HL-60 (cell line): ENCODE data around the gene PSMA7.

Source experiments
- DNase-seq, 2 experiments: peaks; one replicate each; pipeline ENCODE4 v3.0.0-alpha.2; 2010 to 2020; ENCODE audit warnings: low read depth in 1 of 2, low spot score in 1 of 2
- H3K27ac ChIP-seq: fragments of 250-450 bp; sonication (Bioruptor Pico); replicated peaks from 2 replicates; pipeline ENCODE4 v1.5.1; 2020; ENCODE audit warnings: mild to moderate bottlenecking, moderate library complexity
- H3K27me3 ChIP-seq: fragments of 250-450 bp; sonication (Bioruptor Pico); 2 replicates; pipeline ENCODE4 v1.5.1; 2021; ENCODE audit warnings: mild to moderate bottlenecking, moderate library complexity; ENCODE audit not compliant: insufficient read depth, poor library complexity, severe bottlenecking
- H3K4me3 ChIP-seq: replicated peaks from 2 replicates; pipeline ENCODE4 v1.5.1; 2011; ENCODE audit warnings: mild to moderate bottlenecking, control low read depth, low read length; ENCODE audit not compliant: insufficient read depth
- CTCF ChIP-seq: IDR thresholded peaks from one replicate; pipeline ENCODE4 v1.5.1; 2011; ENCODE audit warnings: low read length, control low read depth, inconsistent platforms; ENCODE audit not compliant: insufficient read depth
- GABPA ChIP-seq: IDR thresholded peaks from 2 replicates; pipeline ENCODE4 v1.6.1; 2012; ENCODE audit warnings: low read depth
- POLR2AphosphoS5 ChIP-seq: IDR thresholded peaks from 2 replicates; pipeline ENCODE4 v1.6.1; 2012; ENCODE audit warnings: low read depth
- REST ChIP-seq: IDR thresholded peaks from 2 replicates; pipeline ENCODE4 v1.6.1; 2012; ENCODE audit warnings: low read depth; ENCODE audit not compliant: insufficient replicate concordance
- SPI1 ChIP-seq: IDR thresholded peaks from 2 replicates; pipeline ENCODE4 v1.6.1; 2012; ENCODE audit warnings: low read depth, mild to moderate bottlenecking, borderline replicate concordance

Gene PSMA7

GRCh38 chr20:62160253-62160652 lies 17.1 kb upstream of the PSMA7 start:
- Histone ChIP-seq H3K27me3 (no peaks in the 10 kb centered on the region), H3K4me3 (no peak overlapping the region), H3K27ac (no peak overlapping the region)
- TF ChIP-seq REST (no peak), CTCF (no peak), POLR2AphosphoS5 (no peak), SPI1 (no peak), GABPA (no peak)
- no peak for DNase-seq

GRCh38 chr20:62159839-62160238 lies 16.6 kb upstream of the PSMA7 start:
- Histone ChIP-seq H3K4me3 (no peak overlapping the region), H3K27me3 (no peaks in the 10 kb centered on the region), H3K27ac (no peak overlapping the region)
- TF ChIP-seq SPI1 (no peak), POLR2AphosphoS5 (no peak), REST (no peak)
- no peak for DNase-seq

- H3K27me3 ChIP-seq = no peaks in the 10 kb centered on the region
- no peak overlapping the region for H3K4me3 ChIP-seq
- TF ChIP-seq POLR2AphosphoS5 (no peak), SPI1 (no peak), REST (no peak), GABPA (no peak), CTCF (no peak)
- no peak for DNase-seq
- no peak overlapping the region for H3K27ac ChIP-seq
Measured at GRCh38 chr20:62159052-62159451, 15.9 kb upstream of the PSMA7 start.

- Histone ChIP-seq H3K27ac (no peak overlapping the region), H3K27me3 (no peaks in the 10 kb centered on the region), H3K4me3 (no peak overlapping the region)
- no peak for TF ChIP-seq GABPA
- no peak for TF ChIP-seq CTCF
- no peak for TF ChIP-seq SPI1
- no peak for TF ChIP-seq POLR2AphosphoS5
- no peak for TF ChIP-seq REST
- no peak for DNase-seq
Measured at GRCh38 chr20:62158541-62158940, 15.3 kb upstream of the PSMA7 start.
